ENCODE data around the gene SLC25A3. TPM values are rescaled to one million over a fixed set of nuclear protein-coding genes. Genes with fewer than 3 reads are reported as not detected.
A peak's percentile ranks its signal among the peaks of the same experiment; 100 is the strongest.

SLC25A3 gene
- total RNA-seq, 1 donor from 2014 or later, result 1,843 TPM

DNA sequence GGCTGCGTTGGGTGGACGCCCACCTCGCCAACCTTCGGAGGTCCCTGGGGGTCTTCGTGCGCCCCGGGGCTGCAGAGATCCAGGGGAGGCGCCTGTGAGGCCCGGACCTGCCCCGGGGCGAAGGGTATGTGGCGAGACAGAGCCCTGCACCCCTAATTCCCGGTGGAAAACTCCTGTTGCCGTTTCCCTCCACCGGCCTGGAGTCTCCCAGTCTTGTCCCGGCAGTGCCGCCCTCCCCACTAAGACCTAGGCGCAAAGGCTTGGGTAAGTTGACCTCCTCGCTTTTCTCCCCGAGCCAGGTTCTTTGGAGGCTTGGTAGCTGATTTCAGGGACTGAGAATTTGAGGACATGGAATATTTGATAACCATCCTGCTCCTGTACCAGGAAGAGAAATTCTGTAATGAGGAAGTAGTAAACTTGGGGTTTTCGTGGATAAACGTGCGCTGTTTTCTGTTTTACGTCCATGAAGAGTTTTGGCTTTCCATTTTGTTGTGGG, 52.1 kb downstream of the SLC25A3 start:
- ATAC-seq (peak; percentile 28), DNase-seq (no peak)
- intact Hi-C loops (cut with micrococcal nuclease), result loop anchor here (10.0 kb wide), 1 partner anchor 51 kb away; the partner anchor contains the start of gene SLC25A3

- intact Hi-C loops (cut with micrococcal nuclease), result loop anchor here (10.0 kb wide), 1 partner anchor 52 kb away; the partner anchor contains the start of gene SLC25A3
- DNase-seq, result no peak
- ATAC-seq, result no peak
Observed at GRCh38 chr12:98646294-98647090, 53.0 kb downstream of the SLC25A3 start.

DNA sequence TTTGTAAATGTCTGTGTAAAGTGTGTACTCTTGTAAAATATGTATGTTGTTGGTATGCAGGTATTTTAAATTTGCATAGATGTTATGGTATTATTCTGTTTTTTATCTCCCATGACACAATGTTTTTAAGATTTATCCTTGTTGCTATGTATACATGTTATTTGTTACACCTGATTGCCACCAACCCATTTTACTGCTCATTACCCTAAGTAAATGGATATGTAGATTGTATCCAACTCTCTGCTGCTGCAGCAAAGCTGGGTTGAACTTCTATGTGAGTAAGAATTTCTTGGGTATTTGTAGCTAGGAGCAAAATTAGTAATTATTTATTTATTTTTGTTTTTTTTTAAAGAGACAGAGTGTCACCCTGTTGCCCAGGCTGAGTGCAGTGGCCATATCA, 57.8 kb downstream of the SLC25A3 start:
- intact Hi-C loops (cut with micrococcal nuclease), result no loop called here
- DNase-seq (no peak), ATAC-seq (no peak)

GRCh38 chr12:98653866-98654493, 60.5 kb downstream of the SLC25A3 start:
- intact Hi-C loops (cut with micrococcal nuclease), result no loop called here
- ATAC-seq, result peak; percentile 17
- no peak for DNase-seq

Other genes with a start within 250 kb of the SLC25A3 start
- gene TMPO, start 78.1 kb upstream of the SLC25A3 start, total RNA-seq, result 16.2 TPM
- 4.0 TPM for gene IKBIP, start 51.1 kb downstream of the SLC25A3 start, total RNA-seq
- 3.8 TPM for gene APAF1, start 51.6 kb downstream of the SLC25A3 start, total RNA-seq

Measured in left ventricle myocardium superior (tissue), 1 donor.